Keratinocyte (primary cell): ENCODE measurements around the gene GJD3. TPM values are rescaled to one million over a fixed set of nuclear protein-coding genes. Genes with fewer than 3 reads are reported as not detected.

Experiments used
- DNase-seq: peaks from one replicate; pipeline ENCODE4 v3.0.0-alpha.2; 2011; ENCODE audit warnings: low read depth, missing footprints, low spot score
- FAIRE-seq: peaks from 2 replicates; lab custom pipeline; 2011; peaks lifted over from hg19 to GRCh38; lab: Jason Lieb, UNC
- H2AFZ ChIP-seq: 2 replicates; pipeline ENCODE4 v1.6.0; 2012; ENCODE audit warnings: low read length, control low read depth, inconsistent platforms; ENCODE audit not compliant: control insufficient read depth
- H3K27ac ChIP-seq: 2 replicates; pipeline ENCODE4 v1.5.1; 2011; ENCODE audit warnings: low read length; ENCODE audit not compliant: control insufficient read depth, insufficient read depth
- H3K27me3 ChIP-seq: 3 replicates; pipeline ENCODE4 v1.6.0; 2011; ENCODE audit warnings: low read length; ENCODE audit not compliant: control insufficient read depth, insufficient read depth; ENCODE audit errors: extremely low read depth
- H3K36me3 ChIP-seq, 2 experiments: 2 replicates in 1 of 2; 3 replicates in 1 of 2; pipeline ENCODE4 v1.5.1; 2011; ENCODE audit warnings: low read length in 2 of 2, mild to moderate bottlenecking in 1 of 2; ENCODE audit not compliant: control insufficient read depth in 2 of 2, insufficient read depth in 2 of 2; ENCODE audit errors: extremely low read depth in 1 of 2
- H3K4me1 ChIP-seq: 3 replicates; pipeline ENCODE4 v1.5.1; 2011; ENCODE audit warnings: low read length; ENCODE audit not compliant: control insufficient read depth, insufficient read depth; ENCODE audit errors: extremely low read depth
- H3K4me2 ChIP-seq: 3 replicates; pipeline ENCODE4 v1.6.0; 2011; ENCODE audit warnings: low read depth, low read length; ENCODE audit not compliant: control insufficient read depth, insufficient read depth; ENCODE audit errors: extremely low read depth
- H3K4me3 ChIP-seq, 3 experiments: fragments of 200-600 bp in 1 of 3; sonication (generic) in 1 of 3; 2 replicates in 2 of 3; 3 replicates in 1 of 3; pipeline ENCODE4 v1.5.1; 2011 to 2016; ENCODE audit warnings: low read length in 3 of 3, mild to moderate bottlenecking in 3 of 3, control low read depth in 2 of 3, inconsistent platforms in 1 of 3, low read depth in 1 of 3, mixed read lengths in 1 of 3, mixed run types in 1 of 3, moderate library complexity in 1 of 3; ENCODE audit not compliant: control insufficient read depth in 2 of 3, insufficient read depth in 2 of 3; ENCODE audit errors: extremely low read depth in 1 of 3
- H3K79me2 ChIP-seq: 2 replicates; pipeline ENCODE4 v1.6.0; 2012; ENCODE audit warnings: low read length; ENCODE audit not compliant: control insufficient read depth, insufficient read depth
- H3K9ac ChIP-seq: 3 replicates; pipeline ENCODE4 v1.6.0; 2011; ENCODE audit warnings: low read length; ENCODE audit not compliant: control insufficient read depth, insufficient read depth; ENCODE audit errors: extremely low read depth
- H3K9me1 ChIP-seq: 3 replicates; pipeline ENCODE4 v1.6.0; 2011; ENCODE audit warnings: low read length; ENCODE audit not compliant: control insufficient read depth, insufficient read depth; ENCODE audit errors: extremely low read depth
- H3K9me3 ChIP-seq: 2 replicates; pipeline ENCODE4 v1.5.1; 2012; ENCODE audit warnings: low read depth, low read length; ENCODE audit not compliant: control insufficient read depth
- H4K20me1 ChIP-seq: 3 replicates; pipeline ENCODE4 v1.6.0; 2011; ENCODE audit warnings: low read length; ENCODE audit not compliant: control insufficient read depth, insufficient read depth; ENCODE audit errors: extremely low read depth
- CTCF ChIP-seq, 3 experiments: IDR thresholded peaks in 1 of 3; conservative IDR thresholded peaks in 1 of 3; optimal IDR thresholded peaks in 1 of 3; 2 replicates in 2 of 3; 3 replicates in 1 of 3; pipeline versions ENCODE3 to v1.5.1; 2011; ENCODE audit warnings: low read length in 3 of 3, mild to moderate bottlenecking in 3 of 3, moderate library complexity in 2 of 3, control low read depth in 1 of 3, inconsistent platforms in 1 of 3; ENCODE audit not compliant: insufficient read depth in 2 of 3; ENCODE audit errors: extremely low read depth in 1 of 3
- EZH2 ChIP-seq: IDR thresholded peaks from one replicate; pipeline ENCODE4 v1.6.1; 2012; ENCODE audit warnings: inconsistent platforms, mild to moderate bottlenecking, low read length, moderate library complexity
- dilution Hi-C: fragments of 300-500 bp; cut with MboI; formaldehyde crosslinking; loops from one replicate; pipeline ENCODE4 v1.7.0; 2020; ENCODE audit warnings: low sequenced_read_pairs; ENCODE audit not compliant: extremely low pct_ligation_motif_present
- polyA plus RNA-seq, 5 experiments: library from polyadenylated mRNA; depleted of rRNA in 3 of 5; stranded (reverse) in 3 of 5; stranded (forward) in 1 of 5; unstranded in 1 of 5; fragments of >200 nt; gene quantifications; 1 replicate in 1 of 5; 2 replicates in 3 of 5; 3 replicates in 1 of 5; pipeline versions ENCODE4 v1.2.1 to v1.2.3, GENCODE V29; 2011 to 2012; ENCODE audit warnings: missing spikeins in 2 of 5, low read depth in 1 of 5, low replicate concordance in 1 of 5

Gene GJD3
- polyA plus RNA-seq, 1 donor (not counting 4 experiments of a cell fraction or from before 2014, with no cell fraction given): not detected

GRCh38 chr17:40358323-40359038 lies 6.1 kb downstream of the GJD3 start:
- Histone ChIP-seq H3K4me2 (peak overlapping the region; percentile 85), H3K4me1 (peaks cover 3% of the 10 kb centered on the region), H4K20me1 (no peaks in the 10 kb centered on the region), H3K9ac (peak overlapping the region; percentile 22), H3K36me3 (peaks cover 3 to 5% of the 10 kb centered on the region in 2 experiments), H3K4me3 (peak overlapping the region in 1 of 3 experiments; percentile 59), H3K27ac (no peak overlapping the region), H3K79me2 (no peaks in the 10 kb centered on the region), H2AFZ (peak overlapping the region; percentile 76), H3K27me3 (no peaks in the 10 kb centered on the region), H3K9me1 (no peaks in the 10 kb centered on the region), H3K9me3 (no peaks in the 10 kb centered on the region)
- dilution Hi-C loops: no loop called here
- peak; percentile 78 for FAIRE-seq
- TF ChIP-seq CTCF (optimal IDR thresholded peaks at IDR 0.05 in 1 of 3, IDR thresholded peaks at IDR 0.05 in 1 of 3, conservative IDR thresholded peaks at IDR 0.05 in 1 of 3; ENCODE audit: extremely low read depth in 1 of 3, insufficient read depth in 2 of 3, low read length in 3 of 3) (peak; percentile 95 to 98 (median 97)), EZH2 (no peak)
- DNase-seq: no peak

- no peak overlapping the region for H3K4me2 ChIP-seq
- no peak for FAIRE-seq
- no peaks in the 10 kb centered on the region for H3K27me3 ChIP-seq
- no peaks in the 10 kb centered on the region for H3K79me2 ChIP-seq
- H4K20me1 ChIP-seq: no peaks in the 10 kb centered on the region
- H3K27ac ChIP-seq: no peak overlapping the region
- H3K36me3 ChIP-seq: peaks cover 6 to 13% of the 10 kb centered on the region in 2 experiments
- DNase-seq: no peak
- TF ChIP-seq EZH2 (no peak), CTCF (optimal IDR thresholded peaks at IDR 0.05 in 1 of 3, IDR thresholded peaks at IDR 0.05 in 1 of 3, conservative IDR thresholded peaks at IDR 0.05 in 1 of 3; ENCODE audit: extremely low read depth in 1 of 3, insufficient read depth in 2 of 3, low read length in 3 of 3) (no peak)
- no peaks in the 10 kb centered on the region for H3K9me1 ChIP-seq
- peaks cover 3% of the 10 kb centered on the region for H3K4me1 ChIP-seq
- no peak overlapping the region for H2AFZ ChIP-seq
- no peak overlapping the region for H3K9ac ChIP-seq
- dilution Hi-C loops: no loop called here
- H3K4me3 ChIP-seq: no peak overlapping the region
- H3K9me3 ChIP-seq: no peaks in the 10 kb centered on the region
Measured at GRCh38 chr17:40356990-40357881, 7.3 kb downstream of the GJD3 start.
